Measurements from ENCODE around the gene SRCIN1. TPM values are rescaled to one million over a fixed set of nuclear protein-coding genes. Genes with fewer than 3 reads are reported as not detected.
A peak's percentile ranks its signal among the peaks of the same experiment; 100 is the strongest.

Gene SRCIN1
- total and polyA plus RNA-seq, 7 donors = 0.04 to 0.39 (median 0.16) TPM; not detected in 1

- intact Hi-C loops (cut with DNase I) = loop anchor here (10.0 kb wide), 1 partner anchor 184 kb away; the partner anchor contains the start of gene CISD3 (in 2 of the 2)
Measured at GRCh38 chr17:38550661-38551060, 55.1 kb downstream of the SRCIN1 start.

GRCh38 chr17:38549285-38549684 is 56.5 kb downstream of the SRCIN1 start:
- no peak overlapping the region for H3K27ac ChIP-seq

More at GRCh38 chr17:38550661-38551060, 55.1 kb downstream of the SRCIN1 start:
- 30 to 54% (median 41%) methylated on average over 8 of the region's 8 CpGs for WGBS, 3 donors
- Histone ChIP-seq H3K9me3 (no peaks in the 10 kb centered on the region), H3K27me3 (ENCODE audit: insufficient read depth in 3 of 3, low read length in 2 of 3) (peaks cover 0 to 12% (median 7%) of the 10 kb centered on the region in 3 donors), H3K4me1 (peaks cover 5% of the 10 kb centered on the region), H3K36me3 (ENCODE audit: insufficient read depth in 1 of 2, low read depth in 1 of 2) (no peaks in the 10 kb centered on the region), H3K27ac (no peak overlapping the region), H3K4me3 (no peak overlapping the region)
- TF ChIP-seq CTCF (IDR thresholded peaks at IDR 0.05) = no peak
- peak in 1 of 2 donors; percentile 43 for DNase-seq
- ATAC-seq = peak in 1 of 4 donors; percentile 21

GRCh38 chr17:38547444-38547843 is 58.3 kb downstream of the SRCIN1 start:
- intact Hi-C loops (cut with DNase I) = no loop called here
- Histone ChIP-seq H3K36me3 (ENCODE audit: insufficient read depth in 1 of 2, low read depth in 1 of 2) (no peaks in the 10 kb centered on the region), H3K4me3 (no peak overlapping the region), H3K27ac (no peak overlapping the region), H3K4me1 (no peaks in the 10 kb centered on the region), H3K9me3 (no peaks in the 10 kb centered on the region), H3K27me3 (ENCODE audit: insufficient read depth in 3 of 3, low read length in 2 of 3) (peaks cover 0 to 17% (median 10%) of the 10 kb centered on the region in 3 donors)
- no peak for TF ChIP-seq CTCF (IDR thresholded peaks at IDR 0.05)
- WGBS, 3 donors = 72 to 83% (median 79%) methylated on average over 11 to 12 of the region's 12 CpGs
- DNase-seq = no peak
- no peak for ATAC-seq

More at GRCh38 chr17:38549285-38549684, 56.5 kb downstream of the SRCIN1 start:
- 69 to 87% (median 71%) methylated on average over 4 of the region's 4 CpGs for WGBS, 3 donors
- H3K36me3 ChIP-seq (ENCODE audit: insufficient read depth in 1 of 2, low read depth in 1 of 2) = no peaks in the 10 kb centered on the region
- TF ChIP-seq CTCF (IDR thresholded peaks at IDR 0.05) = no peak
- no peak for ATAC-seq
- intact Hi-C loops (cut with DNase I) = no loop called here
- H3K27me3 ChIP-seq (ENCODE audit: insufficient read depth in 3 of 3, low read length in 2 of 3) = peaks cover 0 to 12% (median 7%) of the 10 kb centered on the region in 3 donors
- H3K9me3 ChIP-seq = no peaks in the 10 kb centered on the region
- DNase-seq = no peak
- peaks cover 4% of the 10 kb centered on the region for H3K4me1 ChIP-seq
- no peak overlapping the region for H3K4me3 ChIP-seq

GRCh38 chr17:38546396-38546795 is 59.4 kb downstream of the SRCIN1 start:
- Histone ChIP-seq H3K27me3 (ENCODE audit: insufficient read depth in 3 of 3, low read length in 2 of 3) (peaks cover 0 to 12% (median 7%) of the 10 kb centered on the region in 3 donors), H3K27ac (no peak overlapping the region), H3K36me3 (ENCODE audit: insufficient read depth in 1 of 2, low read depth in 1 of 2) (no peaks in the 10 kb centered on the region), H3K9me3 (no peaks in the 10 kb centered on the region), H3K4me1 (no peaks in the 10 kb centered on the region), H3K4me3 (no peak overlapping the region)
- intact Hi-C loops (cut with DNase I) = no loop called here
- 82 to 86% (median 85%) methylated on average over 11 of the region's 11 CpGs for WGBS, 3 donors
- DNase-seq (no peak), ATAC-seq (no peak)
- no peak for TF ChIP-seq CTCF (IDR thresholded peaks at IDR 0.05)

Data from psoas muscle (tissue), 8 donors.